Islet precursor cell (in vitro differentiated cells): ENCODE measurements around the gene PSMB8.

ENCODE experiments used
- DNase-seq: peaks from one replicate; pipeline ENCODE4 v3.0.0-alpha.2; 2018

PSMB8 gene

DNA sequence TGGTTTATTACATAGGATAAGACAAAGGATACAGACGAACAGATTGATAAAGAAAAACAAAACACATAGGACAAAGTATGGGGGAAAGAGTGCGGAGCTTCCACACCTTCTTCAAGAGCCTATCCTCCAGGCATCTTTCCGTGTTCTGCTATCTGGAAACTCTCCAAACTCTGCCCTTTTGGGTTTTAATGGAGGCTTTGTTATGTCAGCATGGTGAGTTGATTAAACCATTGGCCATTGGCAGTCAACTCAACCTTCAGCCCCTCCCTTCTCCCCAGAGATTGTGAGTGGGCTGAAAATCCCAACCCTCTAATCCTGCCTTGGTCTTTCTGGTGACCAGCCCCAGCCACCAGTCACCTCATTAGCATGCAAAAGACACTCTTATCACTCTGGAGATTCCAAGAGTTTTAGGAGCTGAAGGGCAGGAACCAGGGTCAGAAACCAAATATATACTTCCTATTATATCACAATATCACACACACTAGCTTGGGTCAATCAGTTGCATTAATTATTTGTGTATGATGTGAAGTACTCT is 50.9 kb downstream of the PSMB8 start:
- DNase-seq: no peak
